Subcutaneous preadipocyte (primary cell): ENCODE data around the gene CSF1. TPM values are rescaled to one million over a fixed set of nuclear protein-coding genes. Genes with fewer than 3 reads are reported as not detected.

Experiments
- total RNA-seq: library from RNA; depleted of rRNA; stranded (reverse); fragments of >200 nt; gene quantifications from 2 replicates; pipeline ENCODE4 v1.2.3, GENCODE V29; 2012

Gene CSF1
- 45.0 and 64.7 TPM in 2 replicates for total RNA-seq

GRCh38 chr1:109910123-109910962, at the start of gene CSF1:
TSS of gene CSF1 (plus strand) at chr1:109910849. CDS start at chr1:109911024, 175 bp downstream.

Other genes with a start within 250 kb of the CSF1 start
- 10.2 and 18.0 TPM in 2 replicates for gene GSTM2, start 242.8 kb upstream of the CSF1 start, total RNA-seq
- 13.7 and 16.2 TPM in 2 replicates for gene GSTM1, start 223.0 kb upstream of the CSF1 start, total RNA-seq
- 2.0 and 4.4 TPM in 2 replicates for gene GSTM5, start 198.6 kb upstream of the CSF1 start, total RNA-seq
- 37.1 and 37.5 TPM in 2 replicates for gene GSTM3, start 169.8 kb upstream of the CSF1 start, total RNA-seq
- gene EPS8L3, start 146.9 kb upstream of the CSF1 start, total RNA-seq: not detected in 2 replicates
- 34.2 and 44.0 TPM in 2 replicates for gene AHCYL1, start 73.9 kb downstream of the CSF1 start, total RNA-seq
- 31.2 and 44.6 TPM in 2 replicates for gene STRIP1, start 123.8 kb downstream of the CSF1 start, total RNA-seq
- not detected in 2 replicates for gene ALX3, start 159.8 kb downstream of the CSF1 start, total RNA-seq
- gene UBL4B, start 201.6 kb downstream of the CSF1 start, total RNA-seq: not detected in 2 replicates
- gene SLC6A17, start 239.6 kb downstream of the CSF1 start, total RNA-seq: under 0.01 and 0.20 TPM in 2 replicates